C4-2B (cell line): ENCODE measurements around the gene EPRS1.

ENCODE experiments used
- H3K27ac ChIP-seq: fragments of 450-650 bp; 2 replicates; pipeline ENCODE4 v1.5.1; 2017
- ZFX ChIP-seq: fragments of 450-650 bp; IDR thresholded peaks from 2 replicates; pipeline ENCODE4 v1.6.1; 2017
- TF ChIP-seq, protein P1 (sequence below): fragments of 450-650 bp; conservative IDR thresholded peaks from 2 replicates; pipeline ENCODE4 v1.5.1; 2017; ENCODE audit warnings: mild to moderate bottlenecking

Gene EPRS1

DNA sequence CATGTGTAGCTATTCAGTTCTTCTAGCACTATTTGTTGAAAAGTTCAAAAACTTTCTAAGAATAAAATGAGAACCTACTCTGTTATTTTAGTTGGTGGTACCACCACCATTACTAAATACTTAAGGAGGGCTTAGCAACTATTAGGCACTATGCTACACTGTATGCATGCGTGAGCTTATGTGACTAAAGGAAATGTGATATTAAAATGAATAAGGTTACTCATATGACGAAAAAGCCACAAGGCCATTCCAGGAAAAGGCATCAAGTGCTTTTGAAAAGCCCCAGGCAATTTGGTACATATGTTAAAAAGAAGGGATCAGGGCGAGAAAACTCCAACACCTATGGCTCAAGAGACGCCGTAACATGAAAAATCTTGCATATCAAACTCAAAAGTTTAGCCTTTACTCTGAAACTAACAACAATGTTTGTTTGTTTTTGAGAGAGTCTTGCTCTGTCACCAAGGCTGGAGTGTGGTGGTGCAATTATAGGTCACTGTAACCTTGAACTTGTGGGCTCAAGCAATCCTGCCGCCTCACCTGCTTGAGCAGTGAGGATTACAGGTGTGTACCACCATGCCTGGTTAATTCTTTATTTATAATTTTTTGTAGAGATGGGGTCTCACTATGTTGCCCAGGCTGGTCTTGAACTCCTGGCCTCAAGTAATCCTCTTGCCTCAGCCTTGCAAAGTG, 42.5 kb downstream of the EPRS1 start:
- no peak overlapping the region for H3K27ac ChIP-seq
- TF ChIP-seq, protein P1, sequence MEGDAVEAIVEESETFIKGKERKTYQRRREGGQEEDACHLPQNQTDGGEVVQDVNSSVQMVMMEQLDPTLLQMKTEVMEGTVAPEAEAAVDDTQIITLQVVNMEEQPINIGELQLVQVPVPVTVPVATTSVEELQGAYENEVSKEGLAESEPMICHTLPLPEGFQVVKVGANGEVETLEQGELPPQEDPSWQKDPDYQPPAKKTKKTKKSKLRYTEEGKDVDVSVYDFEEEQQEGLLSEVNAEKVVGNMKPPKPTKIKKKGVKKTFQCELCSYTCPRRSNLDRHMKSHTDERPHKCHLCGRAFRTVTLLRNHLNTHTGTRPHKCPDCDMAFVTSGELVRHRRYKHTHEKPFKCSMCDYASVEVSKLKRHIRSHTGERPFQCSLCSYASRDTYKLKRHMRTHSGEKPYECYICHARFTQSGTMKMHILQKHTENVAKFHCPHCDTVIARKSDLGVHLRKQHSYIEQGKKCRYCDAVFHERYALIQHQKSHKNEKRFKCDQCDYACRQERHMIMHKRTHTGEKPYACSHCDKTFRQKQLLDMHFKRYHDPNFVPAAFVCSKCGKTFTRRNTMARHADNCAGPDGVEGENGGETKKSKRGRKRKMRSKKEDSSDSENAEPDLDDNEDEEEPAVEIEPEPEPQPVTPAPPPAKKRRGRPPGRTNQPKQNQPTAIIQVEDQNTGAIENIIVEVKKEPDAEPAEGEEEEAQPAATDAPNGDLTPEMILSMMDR, result no peak
- TF ChIP-seq ZFX, result no peak

DNA sequence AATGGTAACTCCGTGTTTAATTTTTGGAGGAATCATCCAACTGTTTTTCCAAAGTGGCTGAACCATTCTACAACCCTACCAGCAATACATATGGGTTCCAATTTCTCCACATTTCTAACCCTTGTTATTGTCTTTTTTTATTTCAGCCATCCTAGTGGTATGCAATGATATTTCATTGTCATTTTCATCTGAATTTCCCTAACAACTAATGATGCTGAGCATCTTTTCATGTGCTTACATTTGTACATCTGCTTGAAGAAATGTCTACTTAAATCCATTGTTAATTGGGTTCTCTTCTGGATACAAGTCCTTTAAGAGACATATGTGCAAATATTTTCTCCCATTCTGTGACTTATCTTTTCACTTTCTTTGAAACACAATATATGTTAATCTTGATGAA, 43.3 kb downstream of the EPRS1 start:
- no peak overlapping the region for H3K27ac ChIP-seq
- TF ChIP-seq, protein P1, result no peak
- TF ChIP-seq ZFX, result no peak

DNA sequence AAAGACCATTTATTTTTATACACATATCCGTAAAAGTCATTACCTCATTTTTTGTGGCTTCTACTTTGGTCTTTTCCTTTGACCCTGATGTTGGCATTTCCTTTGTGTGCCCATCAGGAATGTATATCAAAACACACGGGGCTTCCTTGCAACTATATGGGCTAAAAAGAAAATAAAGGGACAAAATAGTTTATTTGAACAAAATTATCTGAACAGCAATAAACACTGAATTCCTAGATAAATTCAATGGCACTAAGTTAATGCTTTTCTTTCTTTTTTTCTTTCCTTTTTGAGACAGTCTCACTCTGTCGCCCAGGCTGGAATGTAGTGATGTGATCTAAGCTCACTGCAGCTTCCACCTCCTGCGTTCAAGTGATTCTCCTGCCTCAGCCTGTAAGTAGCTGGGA, 45.2 kb downstream of the EPRS1 start:
- TF ChIP-seq ZFX, result no peak
- no peak overlapping the region for H3K27ac ChIP-seq

DNA sequence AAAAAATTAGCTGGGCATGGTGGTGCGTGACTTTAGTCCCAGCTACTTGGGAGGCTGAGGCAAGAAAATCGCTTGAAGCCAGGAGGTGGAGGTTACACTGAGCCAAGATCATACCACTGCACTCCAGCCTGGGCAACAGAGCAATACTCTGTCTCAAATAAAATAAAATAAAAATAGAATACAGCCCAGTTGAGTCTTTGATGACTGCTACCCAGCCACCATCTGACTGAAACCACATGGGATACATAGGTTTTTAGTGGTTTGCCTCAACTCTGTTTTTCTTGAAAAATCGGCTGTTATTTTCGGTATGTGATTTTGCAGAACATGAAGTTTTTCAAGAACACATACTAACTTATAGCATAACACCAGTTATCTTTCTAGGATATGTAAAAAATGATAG, 46.5 kb downstream of the EPRS1 start:
- H3K27ac ChIP-seq, result no peak overlapping the region
- TF ChIP-seq, protein P1, result no peak
- TF ChIP-seq ZFX, result no peak
